Activated CD4-positive, alpha-beta T cell treated with anti-CD3 and anti-CD28 coated beads, Interleukin-2, amount 10 ng/mL, durations not matched to agents 7 days and 5 days (primary cell): ENCODE measurements around the gene PHF21B. TPM values are rescaled to one million over a fixed set of nuclear protein-coding genes. Genes with fewer than 3 reads are reported as not detected.

Source experiments
- CTCF ChIA-PET: fragments of 350-600 bp; sonication (Branson Sonifier 250); formaldehyde crosslinking; loops from one replicate; lab custom pipeline; 2021; ENCODE audit warnings: antibody characterized with exemption; lab: Charles Lee
- POLR2A ChIA-PET: fragments of 350-600 bp; sonication (Branson Sonifier 250); formaldehyde crosslinking; loops from one replicate; lab custom pipeline; 2021; ENCODE audit warnings: antibody characterized with exemption; lab: Charles Lee
- DNase-seq: peaks from one replicate; pipeline ENCODE4 v3.0.0-alpha.2; 2020
- H3K27ac Mint-ChIP-seq: one replicate; pipeline ENCODE4 v1.8.0; 2021; ENCODE audit warnings: mild to moderate bottlenecking, moderate library complexity, mixed read lengths
- H3K27me3 Mint-ChIP-seq: one replicate; pipeline ENCODE4 v1.8.0; 2021; ENCODE audit warnings: mixed read lengths
- H3K36me3 Mint-ChIP-seq: one replicate; pipeline ENCODE4 v1.8.0; 2021; ENCODE audit warnings: low read depth, mixed read lengths
- H3K4me1 Mint-ChIP-seq: one replicate; pipeline ENCODE4 v1.8.0; 2021; ENCODE audit warnings: mixed read lengths
- H3K4me3 Mint-ChIP-seq: one replicate; pipeline ENCODE4 v1.8.0; 2021; ENCODE audit warnings: mild to moderate bottlenecking, moderate library complexity, mixed read lengths
- H3K9me3 Mint-ChIP-seq: one replicate; pipeline ENCODE4 v1.8.0; 2021; ENCODE audit warnings: mixed read lengths
- total RNA-seq, 2 experiments: library from RNA; stranded (reverse); gene quantifications; one replicate each; pipeline ENCODE4 v1.2.3, GENCODE V29; 2021

PHF21B gene
- total RNA-seq, 2 experiments from 2014 or later: not detected

DNA sequence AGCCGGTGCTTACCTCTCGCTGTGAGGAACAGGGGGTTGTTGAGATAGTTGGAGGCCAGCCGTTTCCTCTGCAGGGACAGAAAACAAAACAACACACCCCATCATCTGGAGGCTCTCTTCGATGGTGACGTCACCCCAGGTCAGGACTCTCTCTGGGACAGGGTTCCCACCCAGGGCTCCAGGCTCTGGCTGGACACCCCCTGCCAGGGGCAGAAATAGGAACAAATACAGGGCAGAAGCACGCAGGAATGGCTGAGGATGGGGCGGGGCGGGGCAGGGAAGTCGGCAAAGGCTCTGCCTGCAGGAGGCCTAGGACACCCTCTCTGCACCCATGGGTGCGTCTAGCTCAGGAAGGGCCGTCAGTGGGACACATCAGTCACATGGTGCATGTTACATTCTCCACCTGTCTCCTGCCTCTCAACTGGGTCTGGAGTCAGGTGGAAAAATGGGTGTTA lies 118.5 kb downstream of the PHF21B start:
- Mint-ChIP-seq H3K4me3 (no peak overlapping the region), H3K9me3 (no peaks in the 10 kb centered on the region), H3K27ac (no peak overlapping the region), H3K4me1 (no peaks in the 10 kb centered on the region), H3K27me3 (no peaks in the 10 kb centered on the region), H3K36me3 (no peaks in the 10 kb centered on the region)
- CTCF ChIA-PET: no interaction called here
- POLR2A ChIA-PET: no interaction called here
- DNase-seq: no peak

DNA sequence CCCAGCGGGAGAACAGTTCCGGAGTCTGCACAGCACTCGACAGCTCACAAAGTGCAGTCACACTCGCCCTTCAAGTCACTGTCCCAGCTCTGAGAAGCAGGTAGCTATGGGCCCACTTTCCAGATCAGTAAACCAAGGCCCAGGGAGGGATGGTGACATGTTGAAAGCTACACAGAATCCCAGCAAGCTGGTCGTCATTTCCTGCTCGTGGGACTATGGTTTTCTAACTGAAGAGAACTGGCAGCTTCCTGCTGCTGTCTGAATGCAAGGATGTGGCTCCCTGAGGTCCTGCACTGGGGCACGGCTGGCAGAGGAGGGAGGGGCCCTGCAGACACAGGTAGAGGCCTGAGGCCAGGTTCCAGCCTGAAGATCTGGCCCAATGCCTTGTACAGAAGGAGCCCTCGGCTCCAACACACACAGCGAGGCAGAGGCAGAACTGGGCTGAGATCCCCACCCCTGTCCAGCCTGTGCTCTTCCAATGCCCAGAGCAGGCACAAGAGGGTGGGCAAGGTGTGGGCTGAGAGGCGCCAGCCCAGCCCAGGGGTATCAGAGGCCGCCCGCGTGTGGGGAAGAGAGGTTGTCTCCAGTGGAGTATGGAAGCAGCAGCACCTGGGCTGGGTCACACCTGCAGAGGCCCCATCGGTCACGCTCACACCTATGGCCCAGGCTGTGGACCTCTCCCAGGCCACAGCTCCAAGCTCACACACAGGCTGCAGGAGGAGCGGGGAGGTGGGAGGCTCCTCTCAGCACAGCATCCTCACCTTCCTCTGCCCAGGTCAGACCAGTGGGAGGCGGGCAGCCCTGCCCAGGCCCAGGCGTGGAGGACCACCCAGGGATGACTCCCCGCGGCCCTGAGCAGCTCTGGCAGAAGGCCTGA lies 119.2 kb downstream of the PHF21B start:
- H3K27ac Mint-ChIP-seq: no peak overlapping the region
- H3K27me3 Mint-ChIP-seq: no peaks in the 10 kb centered on the region
- ChIA-PET CTCF (no interaction called here), POLR2A (no interaction called here)
- no peaks in the 10 kb centered on the region for H3K4me1 Mint-ChIP-seq
- H3K4me3 Mint-ChIP-seq: no peak overlapping the region
- no peaks in the 10 kb centered on the region for H3K9me3 Mint-ChIP-seq
- no peak for DNase-seq
- H3K36me3 Mint-ChIP-seq: no peaks in the 10 kb centered on the region

DNA sequence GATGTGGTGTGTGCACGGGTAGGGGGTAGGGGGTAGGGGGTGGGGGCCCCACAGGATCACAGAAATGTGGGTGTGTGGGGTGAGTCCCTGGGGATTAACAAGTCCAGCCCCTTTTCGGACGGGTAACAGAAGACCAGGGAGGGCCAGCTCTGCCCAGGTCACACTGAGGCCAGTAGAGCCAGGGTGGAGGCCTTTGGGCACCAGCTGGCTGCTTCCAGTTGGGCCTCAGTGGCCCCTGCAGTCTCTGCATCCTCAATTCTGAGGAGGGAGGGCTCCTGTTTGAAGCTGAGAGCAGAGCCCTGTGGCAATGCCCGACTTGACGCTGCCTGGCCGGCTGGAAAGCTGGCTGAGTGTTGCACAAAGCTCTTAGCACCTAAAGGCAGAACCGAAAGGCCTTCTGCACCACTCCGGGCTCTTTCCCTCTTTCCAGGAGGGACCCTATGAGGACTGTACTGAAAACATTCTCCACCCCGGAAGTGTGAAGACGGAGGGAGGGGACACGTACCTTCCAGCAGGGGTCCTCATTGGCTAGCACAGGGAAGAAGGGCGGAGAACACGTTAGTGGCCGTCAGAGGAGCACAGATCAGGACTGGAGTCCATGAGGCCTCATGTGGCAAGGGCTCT lies 120.4 kb downstream of the PHF21B start:
- no peaks in the 10 kb centered on the region for H3K36me3 Mint-ChIP-seq

DNA sequence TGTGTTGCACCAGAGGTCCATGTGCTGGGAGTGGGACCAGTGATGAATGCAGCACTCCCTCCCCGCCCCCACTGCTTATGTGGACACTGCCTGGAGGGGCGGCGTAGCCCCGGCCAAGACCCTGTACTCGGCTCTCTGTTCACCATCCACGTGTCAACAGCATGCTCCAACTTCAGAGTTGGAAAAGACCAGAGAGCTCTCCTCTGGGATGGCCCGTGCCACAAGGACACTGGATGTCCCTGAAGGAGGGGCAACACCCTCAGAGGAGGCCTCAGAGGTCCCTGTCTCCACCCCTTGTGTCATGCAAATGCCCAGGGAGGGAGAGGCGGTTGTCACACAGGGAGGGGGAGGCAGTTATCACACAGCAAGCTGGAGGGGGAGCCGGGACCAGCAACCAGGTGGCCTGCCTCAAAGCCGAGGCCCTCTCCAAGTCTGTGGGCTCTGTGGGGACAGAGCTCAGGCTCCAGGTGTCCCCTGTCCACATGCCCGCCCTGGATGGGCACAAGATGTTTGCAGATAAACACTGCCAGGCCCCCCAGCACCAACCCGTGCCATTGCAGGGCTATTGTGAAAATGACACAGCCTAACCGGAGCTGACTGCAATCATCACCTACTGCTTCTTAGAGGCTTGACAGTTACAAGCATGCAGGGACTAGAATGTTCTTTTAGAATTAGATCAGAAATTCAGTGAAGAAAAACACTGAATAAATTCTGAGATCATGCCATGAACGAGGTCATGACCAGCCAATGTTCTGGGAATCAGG lies 121.1 kb downstream of the PHF21B start:
- Mint-ChIP-seq H3K4me3 (no peak overlapping the region), H3K36me3 (no peaks in the 10 kb centered on the region), H3K9me3 (no peaks in the 10 kb centered on the region), H3K4me1 (no peaks in the 10 kb centered on the region), H3K27me3 (no peaks in the 10 kb centered on the region), H3K27ac (no peak overlapping the region)
- no peak for DNase-seq
- ChIA-PET CTCF (no interaction called here), POLR2A (no interaction called here)

More for the DNA sequence above, 120.4 kb downstream of the PHF21B start:
- CTCF ChIA-PET: no interaction called here
- Mint-ChIP-seq H3K27ac (no peak overlapping the region), H3K27me3 (no peaks in the 10 kb centered on the region), H3K9me3 (no peaks in the 10 kb centered on the region), H3K4me1 (no peaks in the 10 kb centered on the region), H3K4me3 (no peak overlapping the region)
- POLR2A ChIA-PET: no interaction called here
- DNase-seq: no peak

DNA sequence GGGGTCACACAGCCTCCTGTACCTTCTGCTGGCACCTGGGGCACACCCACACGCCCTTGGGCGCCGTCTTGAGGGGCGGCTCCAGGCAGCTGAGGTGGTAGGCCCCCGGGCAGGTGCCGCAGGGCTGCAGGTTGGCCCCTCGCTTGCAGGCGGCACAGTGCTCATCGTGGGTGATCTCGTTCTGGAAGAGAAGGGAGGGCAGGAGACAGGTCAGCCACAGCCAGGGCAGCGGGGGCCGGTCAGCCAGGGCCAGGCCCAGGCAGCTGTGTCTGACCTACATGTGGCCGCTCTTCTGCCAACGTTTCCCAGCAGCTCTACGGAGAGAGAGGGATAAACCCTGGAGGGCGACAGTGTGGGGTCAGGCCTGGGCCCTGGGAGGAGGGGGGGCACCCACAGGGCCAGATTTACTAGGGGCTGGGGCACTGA lies 121.9 kb downstream of the PHF21B start:
- Mint-ChIP-seq H3K36me3 (no peaks in the 10 kb centered on the region), H3K27me3 (no peaks in the 10 kb centered on the region), H3K9me3 (no peaks in the 10 kb centered on the region), H3K27ac (no peak overlapping the region), H3K4me3 (no peak overlapping the region), H3K4me1 (no peaks in the 10 kb centered on the region)
- ChIA-PET CTCF (no interaction called here), POLR2A (no interaction called here)
- no peak for DNase-seq

DNA sequence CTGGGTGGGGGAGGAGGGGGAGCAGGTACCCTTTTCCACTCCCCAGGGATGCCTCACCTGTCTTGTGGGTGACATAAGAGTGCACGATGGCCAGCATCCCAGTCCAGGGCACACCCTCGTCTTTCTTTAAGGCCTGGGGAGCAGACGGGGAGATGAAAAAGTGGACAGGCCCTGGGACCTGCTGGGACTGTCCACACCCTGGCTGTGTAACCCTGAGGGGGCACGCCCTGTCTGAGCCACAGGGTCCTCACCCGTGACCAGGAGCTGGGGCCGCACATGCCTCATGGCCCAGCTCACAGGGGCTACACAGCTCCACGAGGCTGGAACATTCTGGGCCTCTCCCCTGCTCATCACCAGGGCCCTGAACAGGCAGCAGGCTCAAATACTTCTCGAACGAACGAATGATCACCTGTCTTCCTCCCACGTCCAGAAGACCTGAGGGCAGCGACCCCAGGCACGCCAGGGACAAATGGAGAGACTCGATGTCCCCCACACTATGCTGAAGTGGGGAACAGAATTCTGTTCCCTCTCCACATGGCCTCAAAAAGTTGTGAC lies 123.9 kb downstream of the PHF21B start:
- ChIA-PET POLR2A (no interaction called here), CTCF (interaction anchor here (0.6 kb wide), 1 partner anchor 1352 kb away, joined by 4 read pairs; no protein-coding TSS in a partner anchor)
- Mint-ChIP-seq H3K36me3 (no peaks in the 10 kb centered on the region), H3K9me3 (no peaks in the 10 kb centered on the region), H3K4me3 (no peak overlapping the region), H3K4me1 (no peaks in the 10 kb centered on the region), H3K27ac (no peak overlapping the region), H3K27me3 (no peaks in the 10 kb centered on the region)
- DNase-seq: no peak

DNA sequence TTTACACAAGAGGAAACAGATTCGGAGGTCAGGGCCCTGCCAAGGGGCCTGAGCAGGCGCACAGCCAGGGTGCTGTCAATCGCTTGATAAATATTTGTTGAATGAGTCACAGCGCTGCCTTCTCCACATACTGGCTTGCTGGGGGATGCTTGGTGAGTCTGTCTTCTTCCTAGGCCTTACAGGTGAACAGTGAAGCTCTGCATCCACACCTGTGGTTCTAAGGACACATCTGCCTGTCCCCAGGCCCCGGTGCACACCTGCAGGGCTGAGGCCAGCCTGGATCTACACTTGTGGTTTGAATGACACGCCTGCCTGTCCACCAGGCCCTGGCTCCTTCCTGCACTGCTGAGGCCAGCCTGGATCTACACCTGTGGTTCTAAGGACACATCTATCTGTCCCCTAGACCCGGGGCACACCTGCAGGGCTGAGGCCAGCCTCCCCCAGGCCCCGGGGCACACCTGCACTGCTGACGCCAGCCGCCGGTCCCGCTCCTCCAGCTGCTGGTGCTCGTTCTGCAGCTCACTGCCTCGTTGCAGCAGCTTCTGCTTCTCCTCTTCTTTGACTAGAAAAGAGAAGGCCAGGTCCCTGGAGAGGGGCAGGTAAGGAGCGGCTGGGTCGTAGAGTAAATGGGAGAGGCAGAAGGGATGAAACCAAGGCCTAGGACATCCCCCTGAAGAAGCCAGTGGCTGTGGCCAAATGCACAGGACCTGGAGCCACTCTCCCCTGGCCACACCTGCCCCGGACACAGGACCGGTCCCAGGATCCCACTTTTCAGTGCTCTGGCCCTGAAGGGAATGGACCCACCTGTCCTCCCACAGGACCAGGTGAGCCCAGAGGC lies 124.6 kb downstream of the PHF21B start:
- ChIA-PET CTCF (no interaction called here), POLR2A (no interaction called here)
- no peak overlapping the region for H3K4me3 Mint-ChIP-seq
- no peaks in the 10 kb centered on the region for H3K36me3 Mint-ChIP-seq
- H3K27ac Mint-ChIP-seq: no peak overlapping the region
- no peaks in the 10 kb centered on the region for H3K4me1 Mint-ChIP-seq
- H3K9me3 Mint-ChIP-seq: no peaks in the 10 kb centered on the region
- no peaks in the 10 kb centered on the region for H3K27me3 Mint-ChIP-seq
- DNase-seq: no peak

DNA sequence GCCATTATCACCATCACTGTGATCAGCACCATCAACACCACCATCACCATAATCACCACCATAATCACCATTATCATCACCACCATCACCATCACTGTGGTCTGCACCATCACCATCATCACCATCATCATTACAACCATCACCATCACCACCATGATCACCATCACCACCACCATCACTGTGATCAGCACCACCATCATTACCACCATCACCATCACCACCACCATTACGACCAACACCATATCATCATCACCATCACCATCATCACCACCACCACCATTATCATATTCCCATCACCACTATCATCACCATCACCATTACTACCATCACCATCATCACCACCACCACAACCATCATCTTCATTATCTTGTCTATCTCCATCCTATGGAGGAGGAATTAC lies 125.2 kb downstream of the PHF21B start:
- H3K9me3 Mint-ChIP-seq: no peaks in the 10 kb centered on the region
- H3K36me3 Mint-ChIP-seq: no peaks in the 10 kb centered on the region
- H3K27ac Mint-ChIP-seq: no peak overlapping the region
- CTCF ChIA-PET: no interaction called here
- no peaks in the 10 kb centered on the region for H3K27me3 Mint-ChIP-seq
- no peaks in the 10 kb centered on the region for H3K4me1 Mint-ChIP-seq
- POLR2A ChIA-PET: no interaction called here
- H3K4me3 Mint-ChIP-seq: no peak overlapping the region
- no peak for DNase-seq

DNA sequence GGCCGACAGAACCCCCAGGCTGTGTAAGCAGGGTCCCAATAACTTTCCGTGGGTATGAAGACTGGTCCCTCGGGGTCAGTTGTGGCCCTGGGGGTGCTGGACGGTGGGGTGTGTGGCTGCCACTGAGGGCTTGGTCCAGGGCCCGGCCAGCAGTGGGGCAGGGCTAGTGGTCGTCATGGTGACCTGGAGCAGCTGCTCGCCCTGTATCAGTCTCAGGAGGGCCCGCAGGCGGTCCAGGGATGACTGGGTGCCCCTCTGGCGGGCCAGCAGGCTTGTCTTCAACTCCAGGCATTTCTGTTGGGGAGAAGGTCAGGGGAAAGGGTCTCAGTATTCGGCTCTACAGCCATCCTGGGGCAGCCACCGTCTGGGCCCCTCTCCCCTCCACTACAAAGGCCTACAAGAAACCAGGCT lies 126.8 kb downstream of the PHF21B start:
- no peak overlapping the region for H3K4me3 Mint-ChIP-seq
- ChIA-PET POLR2A (no interaction called here), CTCF (no interaction called here)
- DNase-seq: no peak
- no peaks in the 10 kb centered on the region for H3K27me3 Mint-ChIP-seq
- no peaks in the 10 kb centered on the region for H3K9me3 Mint-ChIP-seq
- no peak overlapping the region for H3K27ac Mint-ChIP-seq
- no peaks in the 10 kb centered on the region for H3K4me1 Mint-ChIP-seq
- H3K36me3 Mint-ChIP-seq: no peaks in the 10 kb centered on the region

DNA sequence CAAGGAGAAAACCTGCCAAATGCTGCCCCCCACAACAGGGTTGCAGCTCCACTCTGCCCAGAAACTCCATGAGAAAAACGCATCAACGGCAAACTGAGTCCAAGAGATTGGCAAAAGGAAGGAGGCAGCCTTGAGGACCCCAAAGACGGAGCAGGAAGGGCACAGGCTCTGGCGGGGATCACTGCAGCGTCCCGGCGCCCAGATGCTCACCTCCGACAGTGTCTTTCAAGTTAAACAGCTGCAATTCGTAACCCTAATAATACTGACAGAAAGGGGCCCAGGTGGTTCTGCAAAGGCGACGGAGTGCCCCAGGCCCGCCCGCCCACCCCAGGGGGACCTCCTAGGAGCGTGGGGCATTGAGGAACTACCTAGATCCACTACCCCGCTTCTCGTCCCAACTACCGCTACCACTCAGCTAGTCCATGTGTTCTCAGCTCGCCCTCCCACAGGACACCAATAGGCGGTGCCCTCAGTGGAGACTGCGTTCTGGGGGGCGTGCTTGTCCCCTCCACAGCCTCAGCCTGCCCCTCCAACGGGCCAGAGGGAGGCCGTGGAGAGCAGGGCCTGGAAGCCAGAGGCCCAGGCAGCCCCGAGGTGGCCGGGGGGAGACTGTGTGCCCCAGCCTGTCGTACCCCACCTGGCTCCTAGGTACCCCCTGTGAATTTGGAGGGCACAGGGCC lies 127.4 kb downstream of the PHF21B start:
- H3K27me3 Mint-ChIP-seq: no peaks in the 10 kb centered on the region
- ChIA-PET POLR2A (no interaction called here), CTCF (no interaction called here)
- no peak overlapping the region for H3K27ac Mint-ChIP-seq
- H3K4me1 Mint-ChIP-seq: no peaks in the 10 kb centered on the region
- no peak overlapping the region for H3K4me3 Mint-ChIP-seq
- H3K36me3 Mint-ChIP-seq: no peaks in the 10 kb centered on the region
- no peaks in the 10 kb centered on the region for H3K9me3 Mint-ChIP-seq
- DNase-seq: no peak

DNA sequence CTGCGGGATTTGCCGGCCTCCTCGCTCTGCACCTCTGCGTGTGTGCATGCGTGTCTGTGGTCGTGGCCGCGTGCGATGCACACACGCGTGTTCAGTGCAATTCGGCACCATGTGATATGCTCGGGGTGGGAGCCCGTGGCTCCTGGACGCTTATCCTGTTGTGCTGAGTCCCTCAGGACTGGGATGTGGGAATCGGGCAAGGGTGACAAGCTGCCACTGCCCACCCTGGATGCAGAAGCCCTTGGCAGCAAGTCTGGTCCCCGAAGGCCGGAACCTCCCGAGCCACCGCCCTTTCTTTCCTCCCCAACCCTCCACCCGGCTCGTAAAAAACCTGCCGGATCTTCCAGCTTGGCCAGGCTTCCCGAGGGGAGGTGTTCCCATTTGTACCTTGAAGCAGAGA lies 128.2 kb downstream of the PHF21B start:
- H3K4me1 Mint-ChIP-seq: no peaks in the 10 kb centered on the region
- no peak overlapping the region for H3K4me3 Mint-ChIP-seq
- peaks cover 1% of the 10 kb centered on the region for H3K27me3 Mint-ChIP-seq
- ChIA-PET POLR2A (no interaction called here), CTCF (no interaction called here)
- no peak for DNase-seq
- peaks cover 1% of the 10 kb centered on the region for H3K9me3 Mint-ChIP-seq
- no peak overlapping the region for H3K27ac Mint-ChIP-seq
- no peaks in the 10 kb centered on the region for H3K36me3 Mint-ChIP-seq
